RWPE2 (cell line): ENCODE data around the gene EHBP1.

Source experiments
- ATAC-seq: fragments of 200-7000 bp; cut with Tn5 transposase; 3 replicates; pipeline ENCODE4 v1.9.1; 2021; ENCODE audit warnings: low read depth
- DNase-seq: peaks from one replicate; pipeline ENCODE4 v3.0.0-alpha.2; 2020; ENCODE audit warnings: low spot score
- H3K27ac ChIP-seq: fragments of 450-650 bp; 2 replicates; pipeline ENCODE4 v1.5.1; 2017; ENCODE audit warnings: mild to moderate bottlenecking; ENCODE audit not compliant: poor library complexity, severe bottlenecking
- H3K27me3 ChIP-seq: fragments of 250-450 bp; sonication (Bioruptor Pico); 2 replicates; pipeline ENCODE4 v1.5.1; 2021; ENCODE audit warnings: mild to moderate bottlenecking, moderate library complexity; ENCODE audit not compliant: insufficient read depth, poor library complexity, severe bottlenecking
- H3K36me3 ChIP-seq: fragments of 250-450 bp; sonication (Bioruptor Pico); 2 replicates; pipeline ENCODE4 v1.5.1; 2020; ENCODE audit warnings: low read depth, mild to moderate bottlenecking, moderate library complexity
- H3K4me1 ChIP-seq: fragments of 250-450 bp; sonication (Bioruptor Pico); 2 replicates; pipeline ENCODE4 v1.5.1; 2021; ENCODE audit warnings: mild to moderate bottlenecking, moderate library complexity; ENCODE audit not compliant: insufficient read depth, poor library complexity, severe bottlenecking
- H3K4me3 ChIP-seq: fragments of 250-450 bp; sonication (Bioruptor Pico); 2 replicates; pipeline ENCODE4 v1.5.1; 2021; ENCODE audit warnings: mild to moderate bottlenecking, moderate library complexity; ENCODE audit not compliant: severe bottlenecking
- H3K9me3 ChIP-seq: fragments of 250-450 bp; sonication (Bioruptor Pico); 2 replicates; pipeline ENCODE4 v1.5.1; 2021; ENCODE audit warnings: mild to moderate bottlenecking, moderate library complexity; ENCODE audit not compliant: severe bottlenecking
- TF ChIP-seq, protein P1 (sequence below): fragments of 450-650 bp; IDR thresholded peaks from one replicate; pipeline ENCODE4 v1.5.1; 2017; ENCODE audit warnings: mild to moderate bottlenecking, moderate library complexity; ENCODE audit not compliant: poor library complexity, severe bottlenecking

Gene EHBP1

DNA sequence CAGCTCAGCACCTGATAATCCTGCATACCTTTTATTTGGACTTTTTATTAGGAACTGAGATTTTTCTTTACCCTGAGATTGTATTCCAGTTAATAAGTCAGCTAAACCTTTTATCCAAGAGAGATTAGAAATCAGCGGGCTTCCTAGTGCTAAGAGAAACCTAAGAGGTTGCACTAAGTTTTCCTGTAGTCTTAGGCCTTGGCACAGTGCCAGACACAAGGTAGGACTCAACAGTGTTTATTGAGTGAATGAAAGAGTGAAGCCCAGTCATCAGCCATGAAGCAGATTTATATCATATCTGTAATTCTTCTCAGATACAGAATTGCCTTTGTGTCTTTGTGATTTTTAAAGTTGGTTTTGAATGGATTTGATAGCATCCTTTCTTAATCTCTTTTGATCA lies 358.7 kb downstream of the EHBP1 start:
- no peak overlapping the region for H3K4me3 ChIP-seq
- no peaks in the 10 kb centered on the region for H3K4me1 ChIP-seq
- DNase-seq: no peak
- peaks cover 96% of the 10 kb centered on the region for H3K27me3 ChIP-seq
- no peaks in the 10 kb centered on the region for H3K36me3 ChIP-seq
- H3K9me3 ChIP-seq: peaks cover 2% of the 10 kb centered on the region
- ATAC-seq: no peak
- no peak overlapping the region for H3K27ac ChIP-seq
- TF ChIP-seq, protein P1, sequence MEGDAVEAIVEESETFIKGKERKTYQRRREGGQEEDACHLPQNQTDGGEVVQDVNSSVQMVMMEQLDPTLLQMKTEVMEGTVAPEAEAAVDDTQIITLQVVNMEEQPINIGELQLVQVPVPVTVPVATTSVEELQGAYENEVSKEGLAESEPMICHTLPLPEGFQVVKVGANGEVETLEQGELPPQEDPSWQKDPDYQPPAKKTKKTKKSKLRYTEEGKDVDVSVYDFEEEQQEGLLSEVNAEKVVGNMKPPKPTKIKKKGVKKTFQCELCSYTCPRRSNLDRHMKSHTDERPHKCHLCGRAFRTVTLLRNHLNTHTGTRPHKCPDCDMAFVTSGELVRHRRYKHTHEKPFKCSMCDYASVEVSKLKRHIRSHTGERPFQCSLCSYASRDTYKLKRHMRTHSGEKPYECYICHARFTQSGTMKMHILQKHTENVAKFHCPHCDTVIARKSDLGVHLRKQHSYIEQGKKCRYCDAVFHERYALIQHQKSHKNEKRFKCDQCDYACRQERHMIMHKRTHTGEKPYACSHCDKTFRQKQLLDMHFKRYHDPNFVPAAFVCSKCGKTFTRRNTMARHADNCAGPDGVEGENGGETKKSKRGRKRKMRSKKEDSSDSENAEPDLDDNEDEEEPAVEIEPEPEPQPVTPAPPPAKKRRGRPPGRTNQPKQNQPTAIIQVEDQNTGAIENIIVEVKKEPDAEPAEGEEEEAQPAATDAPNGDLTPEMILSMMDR: no peak

DNA sequence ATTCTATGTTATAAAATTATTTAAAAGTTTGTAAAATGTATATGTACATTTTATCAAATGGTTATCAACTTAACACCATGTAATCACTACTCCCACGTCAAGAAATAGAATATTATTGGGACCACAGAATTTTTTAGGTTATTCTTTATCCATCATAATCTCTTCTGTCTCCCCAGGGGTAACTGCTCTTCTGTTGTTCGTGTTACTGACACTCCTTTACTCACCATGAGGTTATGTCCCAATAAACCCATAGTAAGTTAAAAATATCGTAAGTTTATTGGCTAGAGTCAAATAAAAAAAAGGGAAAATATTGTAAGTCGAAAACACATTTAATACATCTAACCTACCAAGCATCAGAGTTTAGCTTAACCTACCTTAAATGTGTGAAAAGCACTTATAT lies 359.1 kb downstream of the EHBP1 start:
- Histone ChIP-seq H3K27me3 (peaks cover 91% of the 10 kb centered on the region), H3K4me1 (no peaks in the 10 kb centered on the region), H3K27ac (no peak overlapping the region), H3K36me3 (no peaks in the 10 kb centered on the region), H3K4me3 (no peak overlapping the region), H3K9me3 (peaks cover 2% of the 10 kb centered on the region)
- TF ChIP-seq, protein P1: no peak
- DNase-seq (no peak), ATAC-seq (no peak)

DNA sequence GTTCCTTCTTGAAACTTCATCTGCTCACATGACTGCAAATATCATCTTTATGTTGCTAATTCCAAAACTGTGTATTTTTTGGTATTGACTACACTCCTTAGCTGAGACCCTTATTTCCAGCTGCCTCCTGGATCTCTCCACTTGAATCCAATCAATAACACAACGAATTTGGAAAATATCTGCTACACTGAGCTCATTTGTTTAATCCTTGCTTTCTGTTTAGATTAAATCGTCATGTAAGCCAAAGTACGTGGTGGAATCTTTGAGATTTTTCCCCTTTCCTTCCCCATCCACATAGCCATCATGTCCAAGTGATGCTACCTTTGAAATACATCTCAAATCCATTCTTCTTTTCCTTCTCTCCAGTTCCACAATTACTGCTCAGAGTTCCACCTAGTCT lies 360.8 kb downstream of the EHBP1 start:
- Histone ChIP-seq H3K36me3 (no peaks in the 10 kb centered on the region), H3K27ac (no peak overlapping the region), H3K4me1 (no peaks in the 10 kb centered on the region), H3K4me3 (no peak overlapping the region), H3K9me3 (peaks cover 2% of the 10 kb centered on the region), H3K27me3 (peaks cover 77% of the 10 kb centered on the region)
- DNase-seq: no peak
- TF ChIP-seq, protein P1: no peak
- ATAC-seq: no peak

DNA sequence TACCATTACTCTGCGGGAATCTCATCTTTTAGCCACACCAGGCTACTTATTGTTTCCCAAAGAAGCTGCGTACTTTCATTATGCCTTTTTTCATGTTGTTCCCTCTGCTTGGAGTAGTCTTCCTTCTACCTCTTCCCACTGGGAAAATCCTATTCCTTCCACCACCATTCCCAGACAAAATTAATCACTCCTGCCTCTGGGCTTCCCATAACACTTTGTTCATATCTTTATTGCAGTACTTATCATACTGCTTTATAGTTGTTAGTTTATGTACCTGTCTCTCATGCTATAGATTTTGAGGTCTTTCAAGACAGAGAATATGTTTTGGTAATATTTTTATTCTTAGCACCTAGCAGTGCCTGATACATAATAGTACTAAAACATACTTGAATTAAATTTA lies 361.3 kb downstream of the EHBP1 start:
- DNase-seq (no peak), ATAC-seq (no peak)
- no peaks in the 10 kb centered on the region for H3K9me3 ChIP-seq
- H3K27ac ChIP-seq: no peak overlapping the region
- no peaks in the 10 kb centered on the region for H3K4me1 ChIP-seq
- no peak overlapping the region for H3K4me3 ChIP-seq
- peaks cover 72% of the 10 kb centered on the region for H3K27me3 ChIP-seq
- H3K36me3 ChIP-seq: no peaks in the 10 kb centered on the region
- TF ChIP-seq, protein P1: no peak

DNA sequence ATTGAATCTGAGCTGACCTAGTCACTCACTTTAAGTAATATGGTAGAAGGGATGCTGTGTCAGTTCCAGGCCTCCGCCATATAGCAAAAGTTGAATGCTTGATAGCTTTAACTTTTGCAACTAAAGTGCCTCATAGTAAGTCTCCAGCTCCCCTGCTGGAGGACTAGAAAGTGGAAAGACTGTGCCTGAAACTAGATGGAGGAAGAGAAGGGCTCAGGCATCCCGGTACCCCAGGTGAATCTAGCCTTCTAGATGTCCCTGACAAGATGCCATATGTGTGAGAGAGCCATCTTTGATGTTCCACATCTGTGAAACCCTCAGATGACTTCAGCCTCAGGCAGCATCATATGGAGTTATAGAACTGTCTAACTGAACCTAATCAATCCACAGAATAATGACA lies 366.2 kb downstream of the EHBP1 start:
- H3K4me1 ChIP-seq: no peaks in the 10 kb centered on the region
- ATAC-seq (no peak), DNase-seq (no peak)
- peaks cover 23% of the 10 kb centered on the region for H3K27me3 ChIP-seq
- H3K27ac ChIP-seq: no peak overlapping the region
- no peak overlapping the region for H3K4me3 ChIP-seq
- no peaks in the 10 kb centered on the region for H3K9me3 ChIP-seq
- H3K36me3 ChIP-seq: no peaks in the 10 kb centered on the region
- TF ChIP-seq, protein P1: no peak
